AG04449 (cell line): ENCODE measurements around the gene SPPL3.

Experiments used
- CTCF ChIA-PET: fragments of 350-600 bp; formaldehyde crosslinking; extraction: SDS; loops from one replicate; lab custom pipeline; 2021; ENCODE audit warnings: antibody characterized with exemption; lab: Yijun Ruan, JAX
- POLR2A ChIA-PET: fragments of 400-600, 350-600 bp; formaldehyde crosslinking; extraction: SDS; loops from one replicate; lab custom pipeline; 2020; ENCODE audit warnings: antibody characterized with exemption, inconsistent platforms; lab: Yijun Ruan, JAX
- DNase-seq: peaks from one replicate; pipeline ENCODE4 v3.0.0-alpha.2; 2010; ENCODE audit warnings: low read depth, low spot score
- H3K4me3 ChIP-seq: 2 replicates; pipeline ENCODE4 v1.5.1; 2011; ENCODE audit warnings: low read depth, mild to moderate bottlenecking, control low read depth, low read length
- TF ChIP-seq, protein P1 (sequence below): IDR thresholded peaks from one replicate; pipeline ENCODE4 v1.5.1; 2011; ENCODE audit warnings: mild to moderate bottlenecking, moderate library complexity, low read length, control low read depth, inconsistent platforms; ENCODE audit not compliant: insufficient read depth; ENCODE audit errors: missing control alignments

The SPPL3 gene

DNA sequence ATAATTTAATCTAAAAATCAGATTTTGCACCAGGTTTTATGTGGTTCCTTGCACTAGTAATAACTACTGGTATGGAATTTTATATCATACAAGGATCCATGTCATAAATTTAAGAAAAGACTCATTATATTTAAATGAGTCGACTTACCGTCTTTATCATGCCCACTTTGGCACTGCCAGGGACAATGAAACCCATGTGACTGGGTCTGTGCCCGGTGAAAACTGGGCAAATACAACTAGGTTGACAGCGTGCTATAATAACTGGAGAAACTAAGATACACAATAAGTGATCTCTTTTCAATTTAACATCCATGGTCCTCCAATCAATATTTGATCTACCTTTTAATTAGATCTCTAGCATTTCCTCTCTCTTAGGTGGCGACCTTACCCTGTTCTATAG, 114.0 kb downstream of the SPPL3 start:
- no peak for DNase-seq
- TF ChIP-seq, protein P1, sequence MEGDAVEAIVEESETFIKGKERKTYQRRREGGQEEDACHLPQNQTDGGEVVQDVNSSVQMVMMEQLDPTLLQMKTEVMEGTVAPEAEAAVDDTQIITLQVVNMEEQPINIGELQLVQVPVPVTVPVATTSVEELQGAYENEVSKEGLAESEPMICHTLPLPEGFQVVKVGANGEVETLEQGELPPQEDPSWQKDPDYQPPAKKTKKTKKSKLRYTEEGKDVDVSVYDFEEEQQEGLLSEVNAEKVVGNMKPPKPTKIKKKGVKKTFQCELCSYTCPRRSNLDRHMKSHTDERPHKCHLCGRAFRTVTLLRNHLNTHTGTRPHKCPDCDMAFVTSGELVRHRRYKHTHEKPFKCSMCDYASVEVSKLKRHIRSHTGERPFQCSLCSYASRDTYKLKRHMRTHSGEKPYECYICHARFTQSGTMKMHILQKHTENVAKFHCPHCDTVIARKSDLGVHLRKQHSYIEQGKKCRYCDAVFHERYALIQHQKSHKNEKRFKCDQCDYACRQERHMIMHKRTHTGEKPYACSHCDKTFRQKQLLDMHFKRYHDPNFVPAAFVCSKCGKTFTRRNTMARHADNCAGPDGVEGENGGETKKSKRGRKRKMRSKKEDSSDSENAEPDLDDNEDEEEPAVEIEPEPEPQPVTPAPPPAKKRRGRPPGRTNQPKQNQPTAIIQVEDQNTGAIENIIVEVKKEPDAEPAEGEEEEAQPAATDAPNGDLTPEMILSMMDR: no peak
- ChIA-PET POLR2A (no interaction called here), CTCF (no interaction called here)
- no peak overlapping the region for H3K4me3 ChIP-seq

DNA sequence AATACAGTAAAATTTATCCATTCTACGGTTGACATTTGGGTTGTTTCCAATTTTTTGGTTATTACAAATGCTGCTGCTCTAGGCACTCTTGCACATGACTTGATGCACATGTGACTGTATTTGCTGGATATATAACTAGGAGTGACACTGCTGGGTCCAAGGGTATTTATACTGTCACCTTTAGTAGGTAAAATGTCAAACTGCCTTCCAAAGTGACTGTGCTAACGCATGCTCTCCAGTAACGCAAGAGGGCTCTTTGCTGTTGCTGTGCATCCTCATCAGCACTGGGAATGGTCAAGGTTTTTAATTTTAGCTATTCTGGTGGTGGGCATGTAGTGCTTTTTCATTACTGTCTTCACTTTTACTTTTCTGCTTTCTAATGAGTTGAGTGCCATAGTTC, 116.3 kb downstream of the SPPL3 start:
- TF ChIP-seq, protein P1: no peak
- CTCF ChIA-PET: no interaction called here
- no peak for DNase-seq
- no peak overlapping the region for H3K4me3 ChIP-seq
- POLR2A ChIA-PET: no interaction called here

DNA sequence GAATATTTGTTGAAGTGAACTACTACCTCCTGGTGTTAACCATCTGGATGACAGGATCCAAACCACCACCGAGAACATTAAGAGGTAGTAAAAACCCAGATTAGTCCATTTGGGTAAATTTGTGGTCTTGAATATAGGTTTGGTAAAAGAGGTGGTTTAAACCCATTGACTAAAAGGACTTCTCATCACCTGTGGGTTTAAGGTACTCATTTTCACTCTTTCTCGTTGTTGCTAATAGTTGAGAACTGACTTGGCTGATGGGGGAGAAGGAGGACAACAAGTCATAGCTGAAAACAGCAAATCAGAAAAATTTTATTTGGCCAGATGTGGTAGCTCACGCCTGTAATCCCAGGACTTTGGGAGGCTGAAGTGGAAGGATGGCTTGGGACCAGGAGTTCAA, 119.4 kb downstream of the SPPL3 start:
- TF ChIP-seq, protein P1: no peak
- no peak for DNase-seq
- H3K4me3 ChIP-seq: no peak overlapping the region
- POLR2A ChIA-PET: no interaction called here
- CTCF ChIA-PET: interaction anchor here (1.6 kb wide), 1 partner anchor 16 kb away, joined by 3 read pairs; no protein-coding TSS in a partner anchor

DNA sequence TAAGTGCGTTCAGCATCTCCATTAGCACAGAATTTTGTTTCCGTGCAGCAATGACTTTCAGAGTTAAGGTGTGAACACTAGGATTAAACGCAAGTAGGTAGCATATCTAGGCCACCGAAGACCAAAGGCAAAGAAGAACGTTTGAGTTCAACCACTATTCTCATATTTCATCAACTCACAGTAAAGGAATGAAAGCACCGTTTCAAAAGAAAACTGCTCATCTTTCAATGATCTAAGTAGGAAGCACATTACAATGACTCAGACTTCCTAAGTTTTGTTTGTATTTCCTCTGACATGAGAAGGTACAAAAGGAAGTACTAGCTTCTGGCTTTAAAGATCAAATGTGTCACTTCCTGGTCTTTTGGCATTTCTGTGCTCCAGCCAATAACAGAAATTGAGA, 121.0 kb downstream of the SPPL3 start:
- peak; percentile 10 for DNase-seq
- H3K4me3 ChIP-seq: no peak overlapping the region

DNA sequence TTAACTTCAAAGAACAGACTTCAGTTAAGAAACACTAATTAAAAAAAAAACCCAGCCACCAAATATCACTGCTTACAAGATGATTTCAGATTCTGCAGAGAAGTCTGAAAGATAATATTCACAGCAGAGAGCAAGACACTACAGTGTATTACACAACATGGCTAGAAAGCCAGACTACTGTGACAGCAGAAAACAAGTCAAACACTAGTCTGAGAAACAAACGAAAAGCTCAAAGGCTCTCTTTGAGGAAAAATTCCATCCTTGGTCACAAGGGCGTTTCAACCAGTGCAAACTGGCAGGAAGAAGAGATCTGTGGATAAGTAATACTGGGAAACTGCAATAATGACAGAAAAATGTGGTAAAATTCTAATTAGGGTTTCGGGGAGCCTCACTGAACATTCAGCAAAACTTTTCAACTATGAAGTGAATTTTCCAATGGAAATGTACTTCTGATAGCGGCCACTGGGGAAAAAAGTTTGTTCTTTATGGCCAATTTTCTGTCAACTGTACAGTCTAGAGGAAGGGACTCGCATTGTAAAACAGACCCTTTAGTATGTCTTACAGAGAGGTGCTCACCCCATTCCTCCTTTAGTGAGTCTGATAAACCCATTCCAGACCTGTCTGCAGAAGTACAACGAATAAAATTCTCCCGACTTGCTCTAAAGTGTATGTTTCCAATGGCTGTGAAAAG, 128.2 kb downstream of the SPPL3 start:
- no peak for DNase-seq
- no peak overlapping the region for H3K4me3 ChIP-seq
- POLR2A ChIA-PET: no interaction called here
- TF ChIP-seq, protein P1: no peak
- CTCF ChIA-PET: no interaction called here

More for the DNA sequence above, 121.0 kb downstream of the SPPL3 start:
- ChIA-PET CTCF (interaction anchor here (0.6 kb wide), 1 partner anchor 33 kb away, joined by 3 read pairs; no protein-coding TSS in a partner anchor), POLR2A (no interaction called here)
- TF ChIP-seq, protein P1: no peak

DNA sequence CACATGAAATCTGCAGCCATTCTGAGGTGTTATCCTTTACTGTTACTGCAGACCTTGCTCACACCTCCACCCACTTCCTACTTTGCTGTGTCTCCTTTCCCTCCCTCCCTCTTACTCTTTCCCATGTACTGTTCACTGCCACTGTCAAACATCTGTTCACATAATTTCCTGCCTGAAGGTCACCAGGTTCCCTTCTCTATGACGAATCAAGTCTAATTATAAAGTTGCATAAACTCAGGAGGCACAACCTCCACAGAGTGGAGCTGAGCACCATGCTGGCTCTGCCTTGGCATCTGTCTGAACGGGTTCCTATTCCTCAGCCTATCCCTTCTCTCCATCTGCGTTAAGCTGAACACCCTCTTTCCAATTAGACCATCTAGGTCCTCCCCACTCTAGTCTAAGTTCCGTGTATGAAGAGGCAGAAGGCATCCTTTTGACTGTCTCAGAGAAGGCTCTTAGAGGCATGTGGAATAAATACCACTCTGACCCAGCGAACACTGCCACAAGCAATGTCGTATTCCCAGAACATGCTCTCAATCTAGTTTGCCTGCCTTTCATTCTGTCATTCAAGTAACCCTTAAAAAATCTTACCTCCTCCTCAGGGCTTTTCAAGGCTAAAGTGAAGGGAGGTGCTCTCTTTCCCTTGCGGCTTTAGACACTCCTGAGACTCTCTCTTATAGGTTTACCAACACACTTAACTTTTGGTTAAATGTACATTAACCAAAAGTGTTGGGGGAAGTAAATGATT, 129.8 kb downstream of the SPPL3 start:
- POLR2A ChIA-PET: no interaction called here
- TF ChIP-seq, protein P1: no peak
- CTCF ChIA-PET: no interaction called here
- DNase-seq: no peak
- no peak overlapping the region for H3K4me3 ChIP-seq
